Measurements from ENCODE around the gene ERAS.

- no peak for TF ChIP-seq EP300 (IDR thresholded peaks at IDR 0.05; ENCODE audit: borderline replicate concordance)
- no peak for TF ChIP-seq CREB1 (IDR thresholded peaks at IDR 0.05; ENCODE audit: low read depth)
- TF ChIP-seq TEAD4 (IDR thresholded peaks at IDR 0.05) = no peak
- no peak for TF ChIP-seq TCF12 (IDR thresholded peaks at IDR 0.05; ENCODE audit: low read depth)
- no peak for TF ChIP-seq YY1 (IDR thresholded peaks at IDR 0.05; ENCODE audit: low read depth)
- no peak for TF ChIP-seq RAD21 (IDR thresholded peaks at IDR 0.05; ENCODE audit: low read depth)
- no peak for TF ChIP-seq TAF1 (IDR thresholded peaks at IDR 0.05; ENCODE audit: low read depth)
- TF ChIP-seq MAX (IDR thresholded peaks at IDR 0.05) = no peak
- no peak for TF ChIP-seq EGR1 (IDR thresholded peaks at IDR 0.05)
- no peak for TF ChIP-seq NFIC (IDR thresholded peaks at IDR 0.05)
- TF ChIP-seq CEBPB (IDR thresholded peaks at IDR 0.05) = no peak
- TF ChIP-seq, protein P1, sequence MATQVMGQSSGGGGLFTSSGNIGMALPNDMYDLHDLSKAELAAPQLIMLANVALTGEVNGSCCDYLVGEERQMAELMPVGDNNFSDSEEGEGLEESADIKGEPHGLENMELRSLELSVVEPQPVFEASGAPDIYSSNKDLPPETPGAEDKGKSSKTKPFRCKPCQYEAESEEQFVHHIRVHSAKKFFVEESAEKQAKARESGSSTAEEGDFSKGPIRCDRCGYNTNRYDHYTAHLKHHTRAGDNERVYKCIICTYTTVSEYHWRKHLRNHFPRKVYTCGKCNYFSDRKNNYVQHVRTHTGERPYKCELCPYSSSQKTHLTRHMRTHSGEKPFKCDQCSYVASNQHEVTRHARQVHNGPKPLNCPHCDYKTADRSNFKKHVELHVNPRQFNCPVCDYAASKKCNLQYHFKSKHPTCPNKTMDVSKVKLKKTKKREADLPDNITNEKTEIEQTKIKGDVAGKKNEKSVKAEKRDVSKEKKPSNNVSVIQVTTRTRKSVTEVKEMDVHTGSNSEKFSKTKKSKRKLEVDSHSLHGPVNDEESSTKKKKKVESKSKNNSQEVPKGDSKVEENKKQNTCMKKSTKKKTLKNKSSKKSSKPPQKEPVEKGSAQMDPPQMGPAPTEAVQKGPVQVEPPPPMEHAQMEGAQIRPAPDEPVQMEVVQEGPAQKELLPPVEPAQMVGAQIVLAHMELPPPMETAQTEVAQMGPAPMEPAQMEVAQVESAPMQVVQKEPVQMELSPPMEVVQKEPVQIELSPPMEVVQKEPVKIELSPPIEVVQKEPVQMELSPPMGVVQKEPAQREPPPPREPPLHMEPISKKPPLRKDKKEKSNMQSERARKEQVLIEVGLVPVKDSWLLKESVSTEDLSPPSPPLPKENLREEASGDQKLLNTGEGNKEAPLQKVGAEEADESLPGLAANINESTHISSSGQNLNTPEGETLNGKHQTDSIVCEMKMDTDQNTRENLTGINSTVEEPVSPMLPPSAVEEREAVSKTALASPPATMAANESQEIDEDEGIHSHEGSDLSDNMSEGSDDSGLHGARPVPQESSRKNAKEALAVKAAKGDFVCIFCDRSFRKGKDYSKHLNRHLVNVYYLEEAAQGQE (IDR thresholded peaks at IDR 0.05; ENCODE audit: low read depth) = no peak
- TF ChIP-seq, protein P2, sequence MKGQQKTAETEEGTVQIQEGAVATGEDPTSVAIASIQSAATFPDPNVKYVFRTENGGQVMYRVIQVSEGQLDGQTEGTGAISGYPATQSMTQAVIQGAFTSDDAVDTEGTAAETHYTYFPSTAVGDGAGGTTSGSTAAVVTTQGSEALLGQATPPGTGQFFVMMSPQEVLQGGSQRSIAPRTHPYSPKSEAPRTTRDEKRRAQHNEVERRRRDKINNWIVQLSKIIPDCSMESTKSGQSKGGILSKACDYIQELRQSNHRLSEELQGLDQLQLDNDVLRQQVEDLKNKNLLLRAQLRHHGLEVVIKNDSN (IDR thresholded peaks at IDR 0.05) = no peak
These were observed 35.8 kb upstream of the ERAS start for GRCh38 chrX:48790477-48790876.
